HG03045 (cell line): ENCODE data around the gene DYNLL1.

Experiments used
- ATAC-seq: cut with Tn5 transposase; IDR thresholded peaks from one replicate; pipeline ENCODE4 v1.9.1; 2021; ENCODE audit warnings: mild to moderate bottlenecking, moderate library complexity; ENCODE audit not compliant: unreplicated experiment

The DYNLL1 gene

GRCh38 chr12:120546050-120546386, 50.1 kb downstream of the DYNLL1 start:
- ATAC-seq: no peak
